C4-2B (cell line): ENCODE data around the gene EGLN1.

Experiments used
- CTCF ChIP-seq: fragments of 450-650 bp; conservative IDR thresholded peaks from 2 replicates; pipeline ENCODE4 v1.5.1; 2017; ENCODE audit warnings: mild to moderate bottlenecking
- ZFX ChIP-seq: fragments of 450-650 bp; IDR thresholded peaks from 2 replicates; pipeline ENCODE4 v1.6.1; 2017

GRCh38 chr1:231387770-231388669 is 34.1 kb downstream of the EGLN1 start:
- no peak for TF ChIP-seq CTCF
- no peak for TF ChIP-seq ZFX
